ENCODE measurements around the gene ZNF30.

The ZNF30 gene

GRCh38 chr19:34982275-34982674 is 55.6 kb downstream of the ZNF30 start:
- no peaks in the 10 kb centered on the region for H3K27me3 ChIP-seq (ENCODE audit: insufficient read depth, poor library complexity, severe bottlenecking)
- no peak for DNase-seq (ENCODE audit: low spot score)
- H3K27ac ChIP-seq (ENCODE audit: poor library complexity, severe bottlenecking): no peak overlapping the region
- no peaks in the 10 kb centered on the region for H3K36me3 ChIP-seq (ENCODE audit: low read depth)
- no peaks in the 10 kb centered on the region for H3K9me3 ChIP-seq (ENCODE audit: severe bottlenecking)
- no peak overlapping the region for H3K4me3 ChIP-seq (ENCODE audit: severe bottlenecking)
- no peak for TF ChIP-seq CTCF (IDR thresholded peaks at IDR 0.05; ENCODE audit: poor library complexity, severe bottlenecking)
- no peak for ATAC-seq (ENCODE audit: low read depth)
- no peaks in the 10 kb centered on the region for H3K4me1 ChIP-seq (ENCODE audit: insufficient read depth, poor library complexity, severe bottlenecking)

- Histone ChIP-seq H3K36me3 (ENCODE audit: low read depth) (no peaks in the 10 kb centered on the region), H3K4me1 (ENCODE audit: insufficient read depth, poor library complexity, severe bottlenecking) (no peaks in the 10 kb centered on the region), H3K4me3 (ENCODE audit: severe bottlenecking) (no peak overlapping the region), H3K9me3 (ENCODE audit: severe bottlenecking) (no peaks in the 10 kb centered on the region), H3K27ac (ENCODE audit: poor library complexity, severe bottlenecking) (no peak overlapping the region), H3K27me3 (ENCODE audit: insufficient read depth, poor library complexity, severe bottlenecking) (no peaks in the 10 kb centered on the region)
- TF ChIP-seq CTCF (IDR thresholded peaks at IDR 0.05; ENCODE audit: poor library complexity, severe bottlenecking): no peak
- ATAC-seq (ENCODE audit: low read depth) (no peak), DNase-seq (ENCODE audit: low spot score) (no peak)
Measured at GRCh38 chr19:34983786-34984185, 57.1 kb downstream of the ZNF30 start.

- no peak overlapping the region for H3K4me3 ChIP-seq (ENCODE audit: severe bottlenecking)
- no peaks in the 10 kb centered on the region for H3K36me3 ChIP-seq (ENCODE audit: low read depth)
- H3K27me3 ChIP-seq (ENCODE audit: insufficient read depth, poor library complexity, severe bottlenecking): no peaks in the 10 kb centered on the region
- no peaks in the 10 kb centered on the region for H3K9me3 ChIP-seq (ENCODE audit: severe bottlenecking)
- TF ChIP-seq CTCF (IDR thresholded peaks at IDR 0.05; ENCODE audit: poor library complexity, severe bottlenecking): no peak
- DNase-seq (ENCODE audit: low spot score) (no peak), ATAC-seq (ENCODE audit: low read depth) (no peak)
- no peak overlapping the region for H3K27ac ChIP-seq (ENCODE audit: poor library complexity, severe bottlenecking)
- H3K4me1 ChIP-seq (ENCODE audit: insufficient read depth, poor library complexity, severe bottlenecking): no peaks in the 10 kb centered on the region
Measured at GRCh38 chr19:34984287-34984686, 57.6 kb downstream of the ZNF30 start.

- H3K9me3 ChIP-seq (ENCODE audit: severe bottlenecking): no peaks in the 10 kb centered on the region
- no peak overlapping the region for H3K4me3 ChIP-seq (ENCODE audit: severe bottlenecking)
- ATAC-seq (ENCODE audit: low read depth) (no peak), DNase-seq (ENCODE audit: low spot score) (no peak)
- no peaks in the 10 kb centered on the region for H3K36me3 ChIP-seq (ENCODE audit: low read depth)
- H3K4me1 ChIP-seq (ENCODE audit: insufficient read depth, poor library complexity, severe bottlenecking): no peaks in the 10 kb centered on the region
- TF ChIP-seq CTCF (IDR thresholded peaks at IDR 0.05; ENCODE audit: poor library complexity, severe bottlenecking): no peak
- no peaks in the 10 kb centered on the region for H3K27me3 ChIP-seq (ENCODE audit: insufficient read depth, poor library complexity, severe bottlenecking)
- no peak overlapping the region for H3K27ac ChIP-seq (ENCODE audit: poor library complexity, severe bottlenecking)
Measured at GRCh38 chr19:34985249-34986022, 58.7 kb downstream of the ZNF30 start.

GRCh38 chr19:34988119-34988518 is 61.4 kb downstream of the ZNF30 start:
- Histone ChIP-seq H3K27me3 (ENCODE audit: insufficient read depth, poor library complexity, severe bottlenecking) (no peaks in the 10 kb centered on the region), H3K9me3 (ENCODE audit: severe bottlenecking) (no peaks in the 10 kb centered on the region), H3K4me1 (ENCODE audit: insufficient read depth, poor library complexity, severe bottlenecking) (no peaks in the 10 kb centered on the region), H3K36me3 (ENCODE audit: low read depth) (no peaks in the 10 kb centered on the region), H3K4me3 (ENCODE audit: severe bottlenecking) (no peak overlapping the region), H3K27ac (ENCODE audit: poor library complexity, severe bottlenecking) (no peak overlapping the region)
- no peak for TF ChIP-seq CTCF (IDR thresholded peaks at IDR 0.05; ENCODE audit: poor library complexity, severe bottlenecking)
- ATAC-seq (ENCODE audit: low read depth) (no peak), DNase-seq (ENCODE audit: low spot score) (no peak)
